Right cardiac atrium (tissue), 5 donors: Measurements from ENCODE around the gene ARRDC5. TPM values are rescaled to one million over a fixed set of nuclear protein-coding genes. Genes with fewer than 3 reads are reported as not detected.
A peak's percentile ranks its signal among the peaks of the same experiment; 100 is the strongest.
"Not testable (repeated sequence)": the region's sequence is repeated elsewhere in the genome, so short reads cannot be mapped to it uniquely, and the experiment has no call there.

Experiments
- ATAC-seq, 2 donors: fragments of 200-7000 bp; cut with Tn5 transposase; one replicate each; pipeline versions ENCODE4 v1.8.0 to v1.9.1; 2020; ENCODE audit warnings: moderate library complexity in 2 of 2, mild to moderate bottlenecking in 1 of 2
- DNase-seq, 3 donors: peaks; one replicate each; pipeline ENCODE4 v3.0.0-alpha.2; 2020
- H3K27ac ChIP-seq: one replicate; pipeline ENCODE4 v1.5.1; 2013; ENCODE audit warnings: mild to moderate bottlenecking, low read length, control low read depth, moderate library complexity
- H3K27me3 ChIP-seq: one replicate; pipeline ENCODE4 v1.6.1; 2013; ENCODE audit not compliant: control insufficient read depth, insufficient read depth
- H3K4me1 ChIP-seq: one replicate; pipeline ENCODE4 v1.6.1; 2013; ENCODE audit warnings: low read length; ENCODE audit not compliant: control insufficient read depth, insufficient read depth
- H3K4me3 ChIP-seq: one replicate; pipeline ENCODE4 v1.5.1; 2013; ENCODE audit warnings: low read length, control low read depth
- H3K9me3 ChIP-seq: one replicate; pipeline ENCODE4 v1.6.1; 2013; ENCODE audit warnings: low read length; ENCODE audit not compliant: control insufficient read depth
- WGBS: extraction: QIAGEN DNeasy Blood & Tissue Kit; methylation state at CpG from one replicate; pipeline ENCODE4 v1.1.7; 2013; 5-methylcytosine and 5-hydroxymethylcytosine counted together
- intact Hi-C, 4 donors: fragments of 100-400 bp; cut with DNase I; formaldehyde crosslinking; loops; one replicate each; pipeline versions ENCODE4 v1.11.0 to v1.14.0; 2022 to 2023
- microRNA-seq, 2 donors: library from miRNA; unstranded; fragments of <30 nt; microRNA quantifications; one replicate each; pipeline ENCODE4 v1.2.0, GENCODE V29; 2020 to 2021
- polyA plus RNA-seq: library from polyadenylated mRNA; stranded (reverse); fragments of 200-250 nt; gene quantifications from one replicate; pipeline ENCODE4 v1.2.3, GENCODE V29; 2013
- total RNA-seq, 4 donors: library from RNA; stranded (reverse); fragmentation: NEBNext Ultra II Directional; extraction: Animal tissue kit (Norgen Biotek cat#: 25700); gene quantifications; one replicate each; pipeline ENCODE4 v1.2.1, GENCODE V29; 2021
- donor health status: healthy with polysubstance abuse.
- donor health status: DM: no; HTN: yes; CAD: no.
- donor health status: DM: no; HTN: no; CAD: no.
- donor health status: DM: no; HTN: yes; CAD: no; lungs with severe emphysema.
- donor health status: DM: yes; HTN: yes; CAD: no.

The ARRDC5 gene
- total and polyA plus RNA-seq, 5 donors: 0.07 to 0.15 TPM; not detected in 3

GRCh38 chr19:4847190-4847973, 55.3 kb downstream of the ARRDC5 start:
- no peak for ATAC-seq
- Histone ChIP-seq H3K27me3 (no peaks in the 10 kb centered on the region), H3K4me1 (no peaks in the 10 kb centered on the region), H3K27ac (no peak overlapping the region), H3K4me3 (no peak overlapping the region), H3K9me3 (no peaks in the 10 kb centered on the region)
- no peak for DNase-seq
- 96% methylated on average over 23 of the region's 23 CpGs for WGBS
- intact Hi-C loops: no loop called here

GRCh38 chr19:4845975-4846374, 56.7 kb downstream of the ARRDC5 start:
- H3K9me3 ChIP-seq, intact Hi-C loops, H3K27ac ChIP-seq, H3K27me3 ChIP-seq, H3K4me1 ChIP-seq, H3K4me3 ChIP-seq, ATAC-seq: not testable (repeated sequence)
- peak in 1 of 3 donors; percentile 66 for DNase-seq
- 72% methylated on average over 9 of the region's 9 CpGs for WGBS

- no peak overlapping the region for H3K27ac ChIP-seq
- DNase-seq (peak in 2 of 3 donors; percentile 40 to 64), ATAC-seq (peak; percentile 11 to 30)
- H3K9me3 ChIP-seq: no peaks in the 10 kb centered on the region
- H3K4me3 ChIP-seq: no peak overlapping the region
- WGBS: 65% methylated on average over 10 of the region's 10 CpGs
- intact Hi-C loops: no loop called here
- H3K27me3 ChIP-seq: no peaks in the 10 kb centered on the region
- H3K4me1 ChIP-seq: no peaks in the 10 kb centered on the region
Measured at GRCh38 chr19:4844348-4845179, 58.1 kb downstream of the ARRDC5 start.

- intact Hi-C loops: no loop called here
- 97% methylated on average over 6 of the region's 6 CpGs for WGBS
- no peak for ATAC-seq
Measured at GRCh38 chr19:4843647-4843965, 59.1 kb downstream of the ARRDC5 start.

More at GRCh38 chr19:4843647-4843965, 59.1 kb downstream of the ARRDC5 start:
- no peak for DNase-seq
- no peak overlapping the region for H3K27ac ChIP-seq
- H3K27me3 ChIP-seq: no peaks in the 10 kb centered on the region
- no peaks in the 10 kb centered on the region for H3K9me3 ChIP-seq
- no peak overlapping the region for H3K4me3 ChIP-seq
- no peaks in the 10 kb centered on the region for H3K4me1 ChIP-seq

Small RNA genes within 50 kb of the gene (microRNA-seq; reads per million reads assigned to microRNA genes)
- 0 reads per million in 2 donors for gene MIR4747

Other genes with a start within 250 kb of the ARRDC5 start
- 10 to 100 TPM; 21.7 to 47.0 (median 31.5) TPM for gene MYDGF, start 232.6 kb downstream of the ARRDC5 start, total RNA-seq
- 48.2 TPM for gene MYDGF, start 232.6 kb downstream of the ARRDC5 start, polyA plus RNA-seq
- gene DPP9, start 179.1 kb downstream of the ARRDC5 start, total RNA-seq: 10 to 100 TPM; 35.1 to 43.9 (median 36.9) TPM
- 27.0 TPM for gene DPP9, start 179.1 kb downstream of the ARRDC5 start, polyA plus RNA-seq
- 10 to 100 TPM; 23.4 to 28.3 (median 27.9) TPM for gene FEM1A, start 111.2 kb downstream of the ARRDC5 start, total RNA-seq
- gene FEM1A, start 111.2 kb downstream of the ARRDC5 start, polyA plus RNA-seq: 20.1 TPM
- gene TICAM1, start 71.2 kb downstream of the ARRDC5 start, total RNA-seq: 1 to 10 TPM; 5.8 to 6.9 (median 6.7) TPM
- 5.3 TPM for gene TICAM1, start 71.2 kb downstream of the ARRDC5 start, polyA plus RNA-seq
- 10 to 100 TPM; 26.5 to 32.2 (median 28.5) TPM for gene PLIN3, start 35.2 kb downstream of the ARRDC5 start, total RNA-seq
- gene PLIN3, start 35.2 kb downstream of the ARRDC5 start, polyA plus RNA-seq: 16.9 TPM
- 1 to 10 TPM in 1 of 4 donors, under 1 TPM in 3; 0.45 to 2.3 (median 0.94) TPM for gene UHRF1, start 6.6 kb upstream of the ARRDC5 start, total RNA-seq
- gene UHRF1, start 6.6 kb upstream of the ARRDC5 start, polyA plus RNA-seq: 0.18 TPM
- 10 to 100 TPM; 23.9 to 37.5 (median 30.8) TPM for gene KDM4B, start 66.2 kb upstream of the ARRDC5 start, total RNA-seq
- 18.8 TPM for gene KDM4B, start 66.2 kb upstream of the ARRDC5 start, polyA plus RNA-seq